ENCODE measurements around the gene MNS1.

Gene MNS1

DNA sequence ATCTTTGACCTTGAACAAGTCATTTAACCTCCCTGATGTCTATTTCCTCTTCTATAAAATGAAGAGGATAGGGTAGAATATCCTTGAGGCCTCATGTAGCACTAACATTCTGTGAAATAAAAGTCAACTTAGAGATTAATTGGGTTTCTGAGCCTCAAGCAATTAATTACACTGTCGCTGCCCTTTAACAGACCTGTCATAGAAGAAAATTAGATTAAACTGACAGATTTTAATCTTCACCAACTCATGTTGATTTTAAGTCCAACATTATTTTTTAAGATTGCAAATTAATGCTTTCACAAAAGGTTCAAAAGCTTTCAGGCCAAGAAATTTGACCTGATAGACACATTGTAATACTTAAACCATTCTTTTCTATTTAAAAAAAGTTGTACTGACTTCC is 8.1 kb upstream of the MNS1 start:
- H3K27me3 ChIP-seq: no peaks in the 10 kb centered on the region
- no peaks in the 10 kb centered on the region for H3K9me3 ChIP-seq
- H3K4me1 ChIP-seq (ENCODE audit: control insufficient read depth in 1 of 2, insufficient read depth in 1 of 2, low read depth in 1 of 2, low read length in 1 of 2): peaks cover 8 to 9% of the 10 kb centered on the region in 2 experiments
- no peaks in the 10 kb centered on the region for H3K36me3 ChIP-seq
- no peak overlapping the region for H3K4me3 ChIP-seq (ENCODE audit: low read depth in 1 of 2, low read length in 1 of 2)
- TF ChIP-seq, protein P1, sequence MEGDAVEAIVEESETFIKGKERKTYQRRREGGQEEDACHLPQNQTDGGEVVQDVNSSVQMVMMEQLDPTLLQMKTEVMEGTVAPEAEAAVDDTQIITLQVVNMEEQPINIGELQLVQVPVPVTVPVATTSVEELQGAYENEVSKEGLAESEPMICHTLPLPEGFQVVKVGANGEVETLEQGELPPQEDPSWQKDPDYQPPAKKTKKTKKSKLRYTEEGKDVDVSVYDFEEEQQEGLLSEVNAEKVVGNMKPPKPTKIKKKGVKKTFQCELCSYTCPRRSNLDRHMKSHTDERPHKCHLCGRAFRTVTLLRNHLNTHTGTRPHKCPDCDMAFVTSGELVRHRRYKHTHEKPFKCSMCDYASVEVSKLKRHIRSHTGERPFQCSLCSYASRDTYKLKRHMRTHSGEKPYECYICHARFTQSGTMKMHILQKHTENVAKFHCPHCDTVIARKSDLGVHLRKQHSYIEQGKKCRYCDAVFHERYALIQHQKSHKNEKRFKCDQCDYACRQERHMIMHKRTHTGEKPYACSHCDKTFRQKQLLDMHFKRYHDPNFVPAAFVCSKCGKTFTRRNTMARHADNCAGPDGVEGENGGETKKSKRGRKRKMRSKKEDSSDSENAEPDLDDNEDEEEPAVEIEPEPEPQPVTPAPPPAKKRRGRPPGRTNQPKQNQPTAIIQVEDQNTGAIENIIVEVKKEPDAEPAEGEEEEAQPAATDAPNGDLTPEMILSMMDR (IDR thresholded peaks at IDR 0.05): no peak
- no peak overlapping the region for H3K27ac ChIP-seq

DNA sequence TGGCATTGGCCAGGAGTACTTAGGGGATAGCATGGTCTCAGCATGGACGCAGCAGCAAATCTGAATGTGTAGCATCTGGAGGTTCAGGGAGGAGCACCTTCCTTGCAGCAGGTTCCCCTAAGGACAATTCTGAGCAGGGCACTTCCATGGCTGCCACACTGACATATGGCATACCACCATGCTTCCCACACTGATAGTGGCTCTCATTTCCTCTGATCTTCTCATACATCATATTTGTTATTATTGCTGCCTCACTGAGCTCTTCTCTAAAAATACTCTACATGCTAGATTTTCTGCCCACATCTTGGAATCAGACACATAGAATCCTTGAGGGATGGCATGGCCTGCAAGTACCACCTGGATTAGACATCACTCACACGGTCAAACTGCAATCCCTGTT is 7.3 kb upstream of the MNS1 start:
- TF ChIP-seq, protein P1 (IDR thresholded peaks at IDR 0.05): no peak
- no peaks in the 10 kb centered on the region for H3K27me3 ChIP-seq
- peaks cover 9 to 10% of the 10 kb centered on the region in 2 experiments for H3K4me1 ChIP-seq (ENCODE audit: control insufficient read depth in 1 of 2, insufficient read depth in 1 of 2, low read depth in 1 of 2, low read length in 1 of 2)
- no peak overlapping the region for H3K4me3 ChIP-seq (ENCODE audit: low read depth in 1 of 2, low read length in 1 of 2)
- H3K9me3 ChIP-seq: no peaks in the 10 kb centered on the region
- H3K36me3 ChIP-seq: no peaks in the 10 kb centered on the region
- H3K27ac ChIP-seq: no peak overlapping the region

DNA sequence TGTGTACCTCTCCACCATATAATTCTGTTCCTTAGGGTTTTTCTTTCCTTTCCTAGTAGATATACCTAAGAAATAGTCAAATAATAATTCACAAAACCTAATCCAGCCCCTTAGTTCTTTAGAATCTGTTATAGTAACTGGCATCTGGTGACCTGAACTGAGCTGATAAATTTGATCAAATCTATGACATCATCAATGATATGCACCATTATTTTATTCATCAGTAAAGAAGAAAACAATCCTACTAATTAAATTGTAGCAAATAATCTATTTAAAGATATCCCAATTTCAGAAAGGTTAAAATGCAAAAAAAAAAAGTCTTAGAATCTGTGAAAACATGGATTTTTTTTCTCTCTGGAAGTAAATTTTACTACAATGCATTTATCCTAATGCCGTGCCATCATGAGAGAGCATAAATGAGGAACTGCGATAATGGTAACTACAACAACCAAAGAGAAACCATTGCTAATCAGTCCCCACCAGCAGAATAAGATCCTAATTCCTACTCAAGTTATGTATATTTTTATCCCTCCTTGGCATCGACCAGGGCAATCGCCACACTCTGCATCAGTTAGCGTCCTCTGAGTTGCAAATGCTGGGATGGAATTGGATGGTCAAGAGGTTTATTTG is 6.6 kb upstream of the MNS1 start:
- peaks cover 9 to 10% of the 10 kb centered on the region in 2 experiments for H3K4me1 ChIP-seq (ENCODE audit: control insufficient read depth in 1 of 2, insufficient read depth in 1 of 2, low read depth in 1 of 2, low read length in 1 of 2)
- H3K36me3 ChIP-seq: no peaks in the 10 kb centered on the region
- TF ChIP-seq, protein P1 (IDR thresholded peaks at IDR 0.05): no peak

DNA sequence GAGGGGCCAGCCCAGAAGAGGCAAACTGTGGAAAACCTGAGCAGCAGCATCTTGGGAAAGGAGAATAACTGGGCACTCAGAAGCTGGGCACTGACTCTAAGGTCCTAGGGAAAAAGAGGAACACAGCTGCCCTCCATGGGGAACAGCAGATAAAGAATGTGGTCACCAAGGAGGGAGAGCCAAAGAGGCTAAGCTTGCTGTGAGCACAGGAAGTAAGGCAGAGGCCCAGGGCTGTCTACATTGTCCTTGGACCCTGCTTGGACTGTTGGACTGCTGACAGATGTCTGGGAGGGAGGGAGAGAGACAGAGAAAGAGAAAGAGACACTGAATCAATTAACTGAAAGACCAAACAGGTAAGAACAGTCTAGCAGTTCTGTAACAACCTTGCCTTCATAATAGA is 4.5 kb upstream of the MNS1 start:
- TF ChIP-seq, protein P1 (IDR thresholded peaks at IDR 0.05): no peak
- Histone ChIP-seq H3K27ac (no peak overlapping the region), H3K4me1 (ENCODE audit: control insufficient read depth in 1 of 2, insufficient read depth in 1 of 2, low read depth in 1 of 2, low read length in 1 of 2) (peaks cover 18 to 20% of the 10 kb centered on the region in 2 experiments), H3K9me3 (no peaks in the 10 kb centered on the region), H3K27me3 (no peaks in the 10 kb centered on the region), H3K4me3 (ENCODE audit: low read depth in 1 of 2, low read length in 1 of 2) (no peak overlapping the region), H3K36me3 (no peaks in the 10 kb centered on the region)

More for the DNA sequence above, 6.6 kb upstream of the MNS1 start:
- no peak overlapping the region for H3K27ac ChIP-seq
- no peaks in the 10 kb centered on the region for H3K27me3 ChIP-seq
- H3K4me3 ChIP-seq (ENCODE audit: low read depth in 1 of 2, low read length in 1 of 2): no peak overlapping the region
- no peaks in the 10 kb centered on the region for H3K9me3 ChIP-seq

DNA sequence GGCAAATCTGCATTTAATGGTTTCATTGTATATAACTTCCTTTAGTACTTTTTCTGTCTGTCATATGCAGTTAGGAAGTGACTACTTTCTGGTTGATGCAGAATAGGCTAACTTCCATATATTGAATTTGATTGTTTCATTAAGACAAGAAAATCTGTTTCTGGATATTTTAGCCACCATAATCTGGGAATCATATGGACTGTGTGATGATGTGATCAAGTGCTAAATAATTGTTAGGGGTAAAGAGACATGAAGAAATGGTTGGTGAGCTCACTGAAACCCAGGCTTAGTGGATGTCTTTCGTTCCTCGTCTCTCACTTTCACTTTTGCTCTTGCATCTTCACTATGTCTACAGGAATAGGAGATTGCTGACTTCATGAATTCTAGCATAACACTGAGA is 3.5 kb upstream of the MNS1 start:
- H3K4me3 ChIP-seq (ENCODE audit: low read depth in 1 of 2, low read length in 1 of 2): peak overlapping the region; percentile 23 to 24
- no peak overlapping the region for H3K27ac ChIP-seq
- no peaks in the 10 kb centered on the region for H3K27me3 ChIP-seq
- H3K36me3 ChIP-seq: no peaks in the 10 kb centered on the region
- H3K4me1 ChIP-seq (ENCODE audit: control insufficient read depth in 1 of 2, insufficient read depth in 1 of 2, low read depth in 1 of 2, low read length in 1 of 2): peaks cover 21 to 24% of the 10 kb centered on the region in 2 experiments
- TF ChIP-seq, protein P1 (IDR thresholded peaks at IDR 0.05): no peak
- no peaks in the 10 kb centered on the region for H3K9me3 ChIP-seq
